ENCODE measurements around the gene CKLF.
"Not testable (repeated sequence)": the region's sequence is repeated elsewhere in the genome, so short reads cannot be mapped to it uniquely, and the experiment has no call there.

Gene CKLF

DNA sequence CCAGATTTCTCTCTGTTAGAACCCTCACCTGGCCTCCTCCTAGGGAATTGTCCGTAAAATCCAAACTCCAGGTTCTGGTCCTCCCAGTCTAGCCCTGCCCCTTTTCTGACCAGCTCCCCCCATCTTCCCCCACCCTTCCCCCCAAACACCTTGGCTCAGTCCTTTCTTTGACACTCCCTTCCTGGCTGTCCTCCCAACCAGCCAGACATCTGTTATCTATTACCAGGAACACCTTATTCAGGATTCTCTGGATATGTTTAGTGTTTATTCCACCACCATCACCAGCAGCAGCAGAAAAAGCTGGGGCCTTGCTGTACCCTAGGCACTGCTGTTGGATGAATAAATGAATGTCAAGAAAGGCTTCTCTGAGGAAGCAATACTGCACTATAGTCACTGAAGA, 48.1 kb downstream of the CKLF start:
- Mint-ChIP-seq H3K4me3 (no peak overlapping the region), H3K27ac (no peak overlapping the region), H3K27me3 (no peaks in the 10 kb centered on the region), H3K36me3 (ENCODE audit: low read depth) (peaks cover 5% of the 10 kb centered on the region), H3K9me3 (peaks cover 5% of the 10 kb centered on the region), H3K4me1 (ENCODE audit: low read depth) (peaks cover 45% of the 10 kb centered on the region)
- no peak for DNase-seq

DNA sequence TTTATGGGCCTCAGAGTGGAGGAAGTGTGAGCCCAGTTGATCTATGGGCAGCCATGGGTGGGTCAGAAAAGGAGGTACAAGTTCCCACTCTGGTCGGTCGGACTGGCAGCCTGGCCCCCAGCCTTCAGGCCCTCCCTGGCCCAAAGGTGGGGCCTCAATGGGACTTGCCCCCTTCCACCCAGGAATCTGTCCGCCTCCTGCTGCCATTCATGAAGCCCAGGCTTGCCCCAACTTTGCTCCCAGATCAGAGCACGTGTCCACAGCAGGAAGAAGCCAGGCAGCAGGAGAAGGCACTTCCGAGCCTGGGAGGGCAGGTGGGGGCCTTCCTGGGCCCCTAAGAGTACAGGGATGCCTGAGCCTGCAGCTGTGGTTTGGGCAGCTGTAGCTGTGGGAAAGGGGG, 49.1 kb downstream of the CKLF start:
- Mint-ChIP-seq H3K9me3 (peaks cover 5% of the 10 kb centered on the region), H3K4me1 (ENCODE audit: low read depth) (peaks cover 53% of the 10 kb centered on the region), H3K27me3 (no peaks in the 10 kb centered on the region), H3K4me3 (no peak overlapping the region), H3K27ac (no peak overlapping the region), H3K36me3 (ENCODE audit: low read depth) (peaks cover 9% of the 10 kb centered on the region)
- no peak for DNase-seq

DNA sequence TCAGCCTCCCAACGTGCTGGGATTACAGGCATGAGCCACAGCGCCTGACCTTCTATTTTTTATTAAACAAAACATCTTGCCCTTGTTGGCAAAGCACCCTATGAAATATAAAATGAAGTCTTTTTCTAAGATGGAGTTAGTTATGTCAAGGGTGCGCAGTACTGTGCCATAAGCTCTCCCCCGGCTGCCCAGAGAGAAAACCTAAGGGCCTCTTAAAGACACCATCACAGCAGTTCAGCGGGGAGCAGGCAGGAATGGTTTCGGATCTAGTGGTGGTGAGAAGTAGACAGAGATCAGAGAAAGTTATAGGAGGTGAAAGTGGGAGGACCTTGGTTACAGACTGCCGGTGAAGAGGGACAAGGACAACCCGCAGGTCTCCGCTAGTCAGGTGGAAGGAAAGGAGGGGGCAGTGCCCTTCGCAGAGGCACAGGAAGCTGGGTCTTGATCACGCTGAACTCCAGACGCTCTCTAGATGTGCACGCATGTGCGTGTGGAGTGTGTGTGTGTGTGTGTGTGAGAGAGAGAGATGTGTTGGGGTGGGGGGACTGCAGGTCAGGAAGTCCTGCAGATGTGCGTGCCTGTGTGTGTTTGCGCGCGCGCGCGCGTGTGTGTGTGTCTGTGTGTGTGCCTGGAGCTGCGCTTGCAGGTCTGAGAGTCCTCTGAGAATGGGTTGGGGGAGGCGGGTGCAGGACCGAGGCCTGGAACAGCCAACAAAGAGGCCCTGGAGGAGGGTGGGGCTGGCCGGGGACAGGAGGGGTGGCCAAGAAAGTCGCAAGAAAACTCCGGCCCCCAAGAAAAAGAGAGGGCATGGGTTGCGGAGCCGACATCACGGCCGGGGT, 51.4 kb downstream of the CKLF start:
- Mint-ChIP-seq H3K36me3 (ENCODE audit: low read depth) (peaks cover 22% of the 10 kb centered on the region), H3K27ac (peak overlapping the region; percentile 93), H3K4me3 (peak overlapping the region; percentile 85), H3K9me3 (peaks cover 5% of the 10 kb centered on the region), H3K27me3 (no peaks in the 10 kb centered on the region), H3K4me1 (ENCODE audit: low read depth) (peaks cover 54% of the 10 kb centered on the region)
- no peak for DNase-seq

DNA sequence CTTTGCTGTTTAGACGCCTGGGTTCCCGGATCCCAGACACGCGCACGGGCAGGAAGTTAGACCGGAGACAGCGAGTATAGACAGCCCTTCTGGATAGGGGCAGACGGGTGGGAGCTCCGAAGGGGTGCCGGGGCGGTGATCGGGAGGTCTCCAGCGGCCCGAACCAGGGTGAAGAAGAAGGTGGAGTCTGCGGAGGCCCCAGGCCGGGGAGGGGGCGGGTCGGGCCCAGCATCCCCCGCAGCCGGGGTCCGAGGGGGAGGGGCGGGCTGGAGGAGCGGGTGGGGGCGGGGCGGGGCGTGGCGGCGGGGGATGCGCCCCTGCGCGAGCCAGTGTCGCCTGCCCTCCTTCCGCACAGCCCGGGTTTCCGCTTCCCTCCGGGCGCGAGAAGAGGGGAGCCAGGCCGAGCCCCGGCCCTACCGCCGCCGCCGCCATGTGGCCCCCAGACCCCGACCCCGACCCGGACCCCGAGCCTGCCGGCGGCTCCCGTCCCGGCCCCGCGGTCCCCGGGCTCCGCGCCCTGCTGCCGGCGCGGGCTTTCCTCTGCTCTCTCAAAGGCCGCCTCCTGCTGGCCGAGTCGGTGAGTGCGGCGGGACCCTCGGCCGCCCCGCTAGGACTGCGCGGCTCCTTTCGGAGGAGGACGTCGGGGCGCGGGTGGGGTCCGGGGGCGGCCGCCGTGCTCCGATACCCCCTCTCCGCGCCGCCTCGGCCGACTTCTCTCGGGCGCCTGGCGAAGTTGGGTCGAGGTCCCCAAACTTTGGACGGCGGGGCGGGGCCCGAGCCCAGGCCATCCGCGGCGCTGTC, 52.2 kb downstream of the CKLF start, which contains the start of gene CMTM3:
Gene CMTM3 (plus strand): TSS at position 329 of the 801 bp plus-strand sequence. CDS start 102 bp downstream, at position 431.
- H3K9me3 Mint-ChIP-seq, result peaks cover 5% of the 10 kb centered on the region
- peak within 1 kb of the TSS; percentile 85 for H3K4me3 Mint-ChIP-seq
- no peaks in the 10 kb centered on the region for H3K27me3 Mint-ChIP-seq
- peak within 1 kb of the TSS; percentile 93 for H3K27ac Mint-ChIP-seq
- DNase-seq, result peak; percentile 90
- H3K4me1 Mint-ChIP-seq (ENCODE audit: low read depth), result peaks cover 52% of the 10 kb centered on the region
- H3K36me3 Mint-ChIP-seq (ENCODE audit: low read depth), result peaks cover 31% of the 10 kb centered on the region

DNA sequence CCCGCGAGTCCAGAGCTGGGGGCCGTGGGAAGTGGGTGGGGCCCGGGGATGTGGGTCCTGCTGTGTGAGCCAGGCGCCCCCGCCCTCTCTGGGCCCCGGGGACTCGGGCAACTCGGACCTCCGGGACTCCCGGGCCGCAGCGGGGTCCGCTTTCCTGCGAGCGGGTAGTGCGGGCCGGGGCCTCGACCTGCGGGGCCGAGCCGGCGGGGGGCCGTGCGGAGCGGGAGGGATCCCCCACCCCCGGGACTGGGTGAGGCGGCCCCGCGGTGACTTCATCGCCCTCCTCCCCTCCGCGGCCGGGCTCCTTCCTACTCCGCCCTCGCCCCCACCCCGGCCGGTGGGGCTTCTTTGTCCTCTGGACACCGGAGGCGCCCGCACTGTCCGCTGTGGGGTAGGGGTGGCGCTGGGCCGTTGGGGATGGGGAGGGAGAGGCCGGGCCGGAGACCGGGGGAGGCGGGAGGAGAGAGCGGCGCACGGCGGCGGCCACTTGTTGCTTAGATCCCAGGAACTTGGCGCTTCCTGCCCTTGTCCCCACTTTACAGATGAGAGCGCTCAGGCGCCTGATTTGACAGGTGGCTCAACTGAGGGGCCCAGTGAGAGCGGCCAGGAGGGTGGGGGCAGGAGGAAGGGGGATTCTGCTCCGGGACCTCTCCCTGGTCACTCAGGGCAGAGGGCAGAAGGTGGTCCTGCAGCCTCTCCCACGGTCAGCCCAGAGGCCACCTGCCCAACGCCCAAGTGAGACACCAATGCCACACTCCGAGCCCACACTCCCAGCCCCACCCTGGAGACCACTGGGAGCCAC, 53.0 kb downstream of the CKLF start:
- DNase-seq, result peak; percentile 67
- H3K27ac Mint-ChIP-seq, result peak overlapping the region; percentile 89
- peak overlapping the region; percentile 85 for H3K4me3 Mint-ChIP-seq
- H3K9me3 Mint-ChIP-seq, result peaks cover 5% of the 10 kb centered on the region
- peaks cover 39% of the 10 kb centered on the region for H3K36me3 Mint-ChIP-seq (ENCODE audit: low read depth)
- H3K27me3 Mint-ChIP-seq, result no peaks in the 10 kb centered on the region
- peaks cover 48% of the 10 kb centered on the region for H3K4me1 Mint-ChIP-seq (ENCODE audit: low read depth)

DNA sequence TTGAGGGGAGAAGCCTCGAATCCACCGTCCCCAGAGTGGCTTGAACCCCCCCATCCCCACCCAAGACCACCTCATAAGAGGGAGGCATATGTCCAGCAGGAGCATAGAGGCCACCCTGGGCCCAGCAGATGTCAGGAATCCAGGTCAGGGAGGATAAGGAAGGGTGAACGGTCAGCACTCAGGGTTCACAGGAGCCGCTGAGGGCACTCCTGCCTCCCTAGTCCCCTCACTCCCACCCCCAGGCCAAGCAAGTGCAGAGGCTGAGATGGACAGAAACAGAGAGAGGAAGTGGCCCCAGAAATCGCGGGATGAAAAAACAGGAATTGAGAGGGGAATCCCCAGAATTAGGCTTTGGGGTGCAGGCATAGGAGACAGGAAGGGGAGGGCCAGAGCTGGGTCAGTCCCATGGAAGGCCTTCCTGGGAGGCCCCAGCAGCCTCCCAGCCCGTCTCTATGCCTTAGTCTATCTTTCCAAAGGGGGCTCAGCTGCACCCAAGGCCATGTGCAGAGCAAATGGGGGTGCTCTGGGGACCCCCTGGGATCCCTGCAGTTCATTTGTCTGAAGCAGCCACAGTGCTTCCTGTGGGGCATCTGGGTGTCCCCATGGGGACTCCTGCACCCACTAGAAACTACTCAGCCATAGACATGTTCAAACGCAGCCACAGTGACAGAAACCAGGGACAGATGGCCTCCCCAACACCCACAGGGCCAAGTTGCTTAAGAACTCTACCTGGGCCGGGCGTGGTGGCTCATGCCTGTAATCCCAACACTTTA, 53.8 kb downstream of the CKLF start:
- Mint-ChIP-seq H3K27me3 (no peaks in the 10 kb centered on the region), H3K36me3 (ENCODE audit: low read depth) (peaks cover 46% of the 10 kb centered on the region), H3K4me1 (ENCODE audit: low read depth) (peaks cover 42% of the 10 kb centered on the region), H3K4me3 (peak overlapping the region; percentile 85), H3K27ac (peak overlapping the region; percentile 89), H3K9me3 (peaks cover 3% of the 10 kb centered on the region)
- DNase-seq, result no peak

DNA sequence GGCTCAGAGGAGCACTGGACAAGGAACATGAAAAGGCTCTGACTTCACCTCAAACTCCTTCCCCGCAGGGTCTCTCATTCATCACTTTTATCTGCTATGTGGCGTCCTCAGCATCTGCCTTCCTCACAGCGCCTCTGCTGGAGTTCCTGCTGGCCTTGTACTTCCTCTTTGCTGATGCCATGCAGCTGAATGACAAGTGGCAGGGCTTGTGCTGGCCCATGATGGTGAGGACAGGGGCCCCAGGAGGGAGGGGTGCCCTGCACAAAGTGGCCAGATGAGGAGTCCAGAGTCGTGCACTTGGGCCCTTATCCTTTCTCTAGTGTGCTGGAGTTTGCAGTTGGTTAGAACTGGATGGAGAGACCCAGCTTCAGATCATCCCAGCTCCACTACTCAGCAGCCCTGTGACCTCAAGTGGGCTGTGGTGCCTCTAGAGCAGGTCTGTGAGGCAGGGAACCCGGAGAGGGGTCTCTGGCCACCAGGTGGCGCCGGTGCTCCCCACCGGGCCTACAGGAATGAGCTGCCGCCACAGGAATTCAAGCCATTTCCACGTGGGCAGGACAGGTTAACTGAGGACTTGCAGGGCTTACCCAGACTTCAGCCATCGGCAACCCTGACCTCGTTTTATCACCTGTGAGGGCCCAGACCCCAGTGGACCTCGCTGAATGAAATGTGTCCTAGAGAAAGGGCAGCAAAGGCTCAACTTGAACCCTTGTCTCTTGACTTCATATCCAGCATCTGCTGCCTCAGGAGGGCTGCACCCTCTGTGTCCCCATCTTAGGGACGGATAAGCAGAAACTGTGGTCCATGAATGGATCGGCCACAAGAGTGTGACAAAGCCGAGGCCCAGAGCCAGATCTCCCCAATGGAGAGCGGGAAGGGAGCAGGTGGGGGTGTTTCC, 56.1 kb downstream of the CKLF start:
- Mint-ChIP-seq H3K4me3 (no peak overlapping the region), H3K27ac (peak overlapping the region; percentile 81), H3K27me3 (no peaks in the 10 kb centered on the region), H3K36me3 (ENCODE audit: low read depth) (peaks cover 70% of the 10 kb centered on the region), H3K9me3 (no peaks in the 10 kb centered on the region), H3K4me1 (ENCODE audit: low read depth) (peaks cover 38% of the 10 kb centered on the region)
- peak; percentile 90 for DNase-seq

DNA sequence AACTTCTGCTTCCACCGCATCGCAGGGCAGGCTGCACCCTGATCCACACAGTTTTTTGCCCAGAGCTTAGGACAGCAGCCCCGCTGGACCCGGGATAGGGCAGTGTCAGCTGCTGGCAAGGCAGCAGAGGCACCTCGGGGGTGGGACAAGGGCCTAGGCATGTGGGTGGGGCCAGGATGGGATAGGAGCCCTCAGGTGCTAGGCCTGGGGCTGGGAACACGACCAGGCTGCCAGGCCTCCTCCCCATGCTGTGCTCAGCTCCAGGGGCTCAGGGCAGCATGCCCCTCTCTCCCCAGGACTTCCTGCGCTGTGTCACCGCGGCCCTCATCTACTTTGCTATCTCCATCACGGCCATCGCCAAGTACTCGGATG, 56.7 kb downstream of the CKLF start:
- Mint-ChIP-seq H3K4me3 (no peak overlapping the region), H3K4me1 (ENCODE audit: low read depth) (peaks cover 31% of the 10 kb centered on the region), H3K9me3 (no peaks in the 10 kb centered on the region), H3K36me3 (ENCODE audit: low read depth) (peaks cover 71% of the 10 kb centered on the region), H3K27ac (peak overlapping the region; percentile 81), H3K27me3 (no peaks in the 10 kb centered on the region)
- DNase-seq, result no peak

DNA sequence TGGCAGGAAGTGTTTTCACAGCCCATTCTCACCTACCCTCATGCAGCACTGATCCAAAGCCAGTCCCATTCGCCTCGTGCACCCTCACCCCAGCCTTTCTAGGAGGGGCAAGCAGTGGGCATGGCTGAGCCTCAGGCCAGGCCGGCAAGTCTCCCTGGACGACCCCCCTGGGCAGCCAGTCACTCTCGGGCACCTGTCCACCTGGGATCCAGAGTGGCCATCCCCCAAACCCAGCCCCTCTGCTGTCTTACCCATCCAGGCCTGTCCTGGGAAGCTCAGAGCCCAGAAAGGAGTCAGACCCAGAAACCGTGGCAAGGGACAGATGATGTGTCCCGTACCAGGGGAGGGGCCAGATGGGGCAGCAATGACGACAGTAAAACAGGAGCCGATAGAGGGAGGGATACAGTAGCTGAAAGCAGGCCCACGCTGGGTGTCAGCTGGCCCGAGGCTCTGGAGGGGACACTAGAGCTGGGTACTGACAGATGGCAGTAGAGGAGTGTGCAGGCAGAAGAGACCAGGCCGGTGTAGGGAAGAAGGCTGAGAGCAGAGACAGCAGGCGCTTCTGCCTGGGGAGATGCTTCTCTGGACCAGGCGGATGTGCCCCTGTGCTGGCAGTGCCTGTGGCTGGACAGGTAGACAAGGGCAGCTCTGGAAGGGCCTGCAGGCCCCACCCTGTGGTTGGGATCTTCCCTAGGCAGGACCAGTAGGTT, 57.9 kb downstream of the CKLF start:
- Mint-ChIP-seq H3K27ac (peak overlapping the region; percentile 63), H3K36me3 (ENCODE audit: low read depth) (peaks cover 78% of the 10 kb centered on the region), H3K27me3 (no peaks in the 10 kb centered on the region), H3K9me3 (no peaks in the 10 kb centered on the region), H3K4me3 (no peak overlapping the region), H3K4me1 (ENCODE audit: low read depth) (peaks cover 29% of the 10 kb centered on the region)
- DNase-seq, result no peak

DNA sequence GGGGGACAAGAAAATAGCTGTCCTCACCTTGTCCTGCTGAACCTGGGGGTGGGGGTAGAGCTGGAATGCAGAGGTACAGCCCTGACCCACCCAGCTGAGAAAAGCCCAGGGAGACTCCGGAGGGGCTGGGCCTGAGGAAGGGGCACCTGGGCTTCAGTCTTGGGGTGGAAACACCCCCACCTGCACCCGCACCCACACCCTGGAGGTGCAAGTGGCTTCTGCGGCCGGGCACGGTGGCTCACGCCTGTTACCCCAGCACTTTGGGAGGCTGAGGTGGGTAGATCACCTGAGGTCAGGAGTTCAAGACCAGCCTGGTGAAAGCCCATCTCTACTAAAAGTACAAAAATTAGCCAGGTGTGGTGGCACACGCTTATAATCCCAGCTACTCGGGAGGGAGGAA, 59.5 kb downstream of the CKLF start:
- peaks cover 19% of the 10 kb centered on the region for H3K4me1 Mint-ChIP-seq (ENCODE audit: low read depth)
- not testable (repeated sequence) for H3K4me3 Mint-ChIP-seq, H3K9me3 Mint-ChIP-seq, DNase-seq, H3K27ac Mint-ChIP-seq, H3K27me3 Mint-ChIP-seq
- peaks cover 74% of the 10 kb centered on the region for H3K36me3 Mint-ChIP-seq (ENCODE audit: low read depth)

DNA sequence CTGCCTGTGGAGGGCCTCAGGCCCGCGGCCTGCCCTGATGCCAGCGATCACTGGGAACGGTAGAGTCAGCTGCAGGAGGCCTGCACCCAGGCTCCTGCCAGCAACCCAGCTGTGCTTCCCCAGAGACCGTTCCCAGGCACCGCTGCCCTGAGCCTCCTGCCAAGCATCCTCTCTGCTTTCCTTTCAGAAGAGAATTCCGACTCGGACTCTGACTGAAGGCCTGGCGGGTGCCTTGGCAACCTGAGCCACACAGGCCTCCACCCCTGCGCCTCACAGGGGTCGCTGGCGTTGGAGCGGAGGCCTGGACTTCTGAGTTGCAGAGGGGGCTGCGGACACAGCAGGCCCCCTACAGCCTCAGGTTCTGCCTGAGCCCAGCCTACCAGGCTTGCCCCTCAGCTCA, 60.0 kb downstream of the CKLF start:
- H3K27me3 Mint-ChIP-seq, result no peaks in the 10 kb centered on the region
- no peak overlapping the region for H3K4me3 Mint-ChIP-seq
- peaks cover 14% of the 10 kb centered on the region for H3K4me1 Mint-ChIP-seq (ENCODE audit: low read depth)
- DNase-seq, result no peak
- H3K27ac Mint-ChIP-seq, result no peak overlapping the region
- H3K36me3 Mint-ChIP-seq (ENCODE audit: low read depth), result peaks cover 70% of the 10 kb centered on the region
- no peaks in the 10 kb centered on the region for H3K9me3 Mint-ChIP-seq

DNA sequence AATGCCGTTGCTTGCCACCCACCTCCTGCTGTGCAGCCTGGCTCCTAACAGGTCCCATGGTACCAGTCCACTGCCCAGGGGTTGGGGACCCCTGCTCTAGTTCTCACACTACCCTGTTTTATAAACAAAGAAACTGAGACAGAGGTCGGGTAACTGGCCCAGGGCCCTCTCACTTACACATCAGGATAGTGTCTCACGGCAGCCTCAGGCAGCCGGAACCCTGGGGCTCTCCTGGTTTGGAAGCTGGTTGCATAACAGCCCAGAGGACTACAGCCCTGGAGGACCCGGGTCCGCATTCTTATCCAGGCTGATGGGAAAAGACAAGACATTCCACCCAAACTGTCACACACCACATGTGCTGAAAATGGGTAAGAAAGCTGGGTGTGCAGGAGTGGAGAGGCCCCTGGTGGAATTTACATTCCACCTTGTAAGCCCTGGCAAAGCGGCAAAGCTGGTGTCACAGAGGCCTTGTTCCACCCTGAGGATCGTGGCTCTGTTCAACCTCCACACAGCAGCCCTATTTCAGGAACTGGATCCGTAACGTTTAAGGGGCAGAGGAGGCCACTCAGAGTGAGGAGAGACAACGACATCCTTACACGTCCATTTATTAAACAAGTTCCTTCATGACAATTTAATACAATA, 61.9 kb downstream of the CKLF start:
- H3K27me3 Mint-ChIP-seq, result no peaks in the 10 kb centered on the region
- peaks cover 56% of the 10 kb centered on the region for H3K36me3 Mint-ChIP-seq (ENCODE audit: low read depth)
- DNase-seq, result no peak
- H3K9me3 Mint-ChIP-seq, result no peaks in the 10 kb centered on the region
- no peak overlapping the region for H3K4me3 Mint-ChIP-seq
- no peak overlapping the region for H3K27ac Mint-ChIP-seq
- peaks cover 1% of the 10 kb centered on the region for H3K4me1 Mint-ChIP-seq (ENCODE audit: low read depth)

Data from activated T-cell treated with anti-CD3 and anti-CD28 coated beads, Interleukin-2, amount 50 U/mL, for 24 hours (primary cell).